Measurements from ENCODE around the gene FBN1. TPM values are rescaled to one million over a fixed set of nuclear protein-coding genes. Genes with fewer than 3 reads are reported as not detected.

The FBN1 gene
- total RNA-seq, 2 donors from 2014 or later = 258 to 300 TPM

GRCh38 chr15:48406266-48406891, 239.1 kb downstream of the FBN1 start:
- no peaks in the 10 kb centered on the region for H3K27me3 ChIP-seq (replicated peaks; ENCODE audit: insufficient read depth)
- no peak overlapping the region for H3K27ac ChIP-seq
- H3K9me3 ChIP-seq = no peaks in the 10 kb centered on the region
- H3K4me1 ChIP-seq (ENCODE audit: control insufficient read depth in 1 of 2, low read depth in 2 of 2) = peaks cover 5 to 43% of the 10 kb centered on the region in 2 donors
- DNase-seq (ENCODE audit: low spot score) (no peak), ATAC-seq (ENCODE audit: insufficient number of reproducible peaks, low FRiP score, low read depth) (no peak)
- no peak for TF ChIP-seq CTCF (IDR thresholded peaks at IDR 0.05)
- peaks cover 9% of the 10 kb centered on the region for H3K36me3 ChIP-seq
- H3K4me3 ChIP-seq = no peak overlapping the region

- H3K4me1 ChIP-seq (ENCODE audit: control insufficient read depth in 1 of 2, low read depth in 2 of 2) = peaks cover 5 to 30% of the 10 kb centered on the region in 2 donors
- no peak overlapping the region for H3K27ac ChIP-seq
- TF ChIP-seq CTCF (IDR thresholded peaks at IDR 0.05) = no peak
- DNase-seq (ENCODE audit: low spot score) = no peak
- no peak for ATAC-seq (ENCODE audit: insufficient number of reproducible peaks, low FRiP score, low read depth)
- no peaks in the 10 kb centered on the region for H3K36me3 ChIP-seq
- no peaks in the 10 kb centered on the region for H3K27me3 ChIP-seq (replicated peaks; ENCODE audit: insufficient read depth)
- no peak overlapping the region for H3K4me3 ChIP-seq
- no peaks in the 10 kb centered on the region for H3K9me3 ChIP-seq
Observed at GRCh38 chr15:48402427-48403177, 242.9 kb downstream of the FBN1 start.

- H3K36me3 ChIP-seq = no peaks in the 10 kb centered on the region
- H3K27me3 ChIP-seq (replicated peaks; ENCODE audit: insufficient read depth) = no peaks in the 10 kb centered on the region
- H3K27ac ChIP-seq = no peak overlapping the region
- DNase-seq (ENCODE audit: low spot score) = no peak
- H3K4me1 ChIP-seq (ENCODE audit: control insufficient read depth in 1 of 2, low read depth in 2 of 2) = peaks cover 12 to 22% of the 10 kb centered on the region in 2 donors
- no peaks in the 10 kb centered on the region for H3K9me3 ChIP-seq
- no peak for TF ChIP-seq CTCF (IDR thresholded peaks at IDR 0.05)
- no peak overlapping the region for H3K4me3 ChIP-seq
- ATAC-seq (ENCODE audit: insufficient number of reproducible peaks, low FRiP score, low read depth) = no peak
Observed at GRCh38 chr15:48400086-48400485, 245.4 kb downstream of the FBN1 start.

- no peaks in the 10 kb centered on the region for H3K9me3 ChIP-seq
- peaks cover 21 to 44% of the 10 kb centered on the region in 2 donors for H3K4me1 ChIP-seq (ENCODE audit: control insufficient read depth in 1 of 2, low read depth in 2 of 2)
- ATAC-seq (ENCODE audit: insufficient number of reproducible peaks, low FRiP score, low read depth) (no peak), DNase-seq (ENCODE audit: low spot score) (no peak)
- no peaks in the 10 kb centered on the region for H3K36me3 ChIP-seq
- no peak overlapping the region for H3K4me3 ChIP-seq
- no peaks in the 10 kb centered on the region for H3K27me3 ChIP-seq (replicated peaks; ENCODE audit: insufficient read depth)
- H3K27ac ChIP-seq = no peak overlapping the region
- TF ChIP-seq CTCF (IDR thresholded peaks at IDR 0.05) = no peak
Observed at GRCh38 chr15:48397841-48398240, 247.7 kb downstream of the FBN1 start.

GRCh38 chr15:48396020-48396419, 249.5 kb downstream of the FBN1 start:
- ATAC-seq (ENCODE audit: insufficient number of reproducible peaks, low FRiP score, low read depth) (no peak), DNase-seq (ENCODE audit: low spot score) (no peak)
- Histone ChIP-seq H3K36me3 (no peaks in the 10 kb centered on the region), H3K4me1 (ENCODE audit: control insufficient read depth in 1 of 2, low read depth in 2 of 2) (peaks cover 31 to 59% of the 10 kb centered on the region in 2 donors), H3K4me3 (no peak overlapping the region), H3K9me3 (no peaks in the 10 kb centered on the region), H3K27ac (peak overlapping the region; percentile 21 to 72), H3K27me3 (replicated peaks; ENCODE audit: insufficient read depth) (no peaks in the 10 kb centered on the region)
- TF ChIP-seq CTCF (IDR thresholded peaks at IDR 0.05) = no peak
